GM19372 (cell line): ENCODE data around the gene PRKAG3.
"Not testable (repeated sequence)": the region's sequence is repeated elsewhere in the genome, so short reads cannot be mapped to it uniquely, and the experiment has no call there.

Experiments used
- ATAC-seq: cut with Tn5 transposase; IDR thresholded peaks from one replicate; pipeline ENCODE4 v1.9.1; 2021; ENCODE audit warnings: mild to moderate bottlenecking, low read depth, moderate library complexity; ENCODE audit not compliant: unreplicated experiment

PRKAG3 gene

GRCh38 chr2:218846963-218847362 is 15.4 kb upstream of the PRKAG3 start:
- not testable (repeated sequence) for ATAC-seq

GRCh38 chr2:218844334-218844733 is 12.7 kb upstream of the PRKAG3 start:
- ATAC-seq: not testable (repeated sequence)

- ATAC-seq: no peak
Measured at GRCh38 chr2:218839888-218840287, 8.3 kb upstream of the PRKAG3 start.

GRCh38 chr2:218839430-218839829 is 7.8 kb upstream of the PRKAG3 start:
- ATAC-seq: no peak

GRCh38 chr2:218837495-218837894 is 5.9 kb upstream of the PRKAG3 start:
- no peak for ATAC-seq

GRCh38 chr2:218834685-218835084 is 3.1 kb upstream of the PRKAG3 start:
- no peak for ATAC-seq

GRCh38 chr2:218833023-218833609 is 1.5 kb upstream of the PRKAG3 start:
- no peak for ATAC-seq

- ATAC-seq: no peak
Measured at GRCh38 chr2:218832520-218832919, 917 bp upstream of the PRKAG3 start.

GRCh38 chr2:218832081-218832480 is 478 bp upstream of the PRKAG3 start:
- ATAC-seq: no peak

- ATAC-seq: no peak
Measured at GRCh38 chr2:218830526-218831306, 887 bp downstream of the PRKAG3 start.

- no peak for ATAC-seq
Measured at GRCh38 chr2:218829868-218830451, 1.6 kb downstream of the PRKAG3 start.

- ATAC-seq: no peak
Measured at GRCh38 chr2:218828477-218828778, 3.2 kb downstream of the PRKAG3 start.

- no peak for ATAC-seq
Measured at GRCh38 chr2:218827701-218828476, 3.7 kb downstream of the PRKAG3 start.

GRCh38 chr2:218826791-218827190 is 4.8 kb downstream of the PRKAG3 start:
- ATAC-seq: no peak

- ATAC-seq: no peak
Measured at GRCh38 chr2:218824004-218824403, 7.6 kb downstream of the PRKAG3 start.

- ATAC-seq: no peak
Measured at GRCh38 chr2:218823196-218823855, 8.3 kb downstream of the PRKAG3 start.

GRCh38 chr2:218822622-218823021 is 9.0 kb downstream of the PRKAG3 start:
- no peak for ATAC-seq

GRCh38 chr2:218821605-218822211 is 9.9 kb downstream of the PRKAG3 start:
- no peak for ATAC-seq

GRCh38 chr2:218820746-218821369 is 10.7 kb downstream of the PRKAG3 start:
- ATAC-seq: no peak

GRCh38 chr2:218819093-218819492 is 12.5 kb downstream of the PRKAG3 start:
- no peak for ATAC-seq
